Measurements from ENCODE around the gene QRFP. TPM values are rescaled to one million over a fixed set of nuclear protein-coding genes. Genes with fewer than 3 reads are reported as not detected.
"Not testable (repeated sequence)": the region's sequence is repeated elsewhere in the genome, so short reads cannot be mapped to it uniquely, and the experiment has no call there.

The QRFP gene
- total RNA-seq, 1 donor from 2014 or later: 0.48 TPM

GRCh38 chr9:130849356-130849755 is 47.3 kb downstream of the QRFP start:
- no peak for DNase-seq (ENCODE audit: low spot score)

- not testable (repeated sequence) for DNase-seq (ENCODE audit: low spot score)
Observed at GRCh38 chr9:130848514-130848913, 48.1 kb downstream of the QRFP start.

- DNase-seq (ENCODE audit: low spot score): peak; percentile 91
Observed at GRCh38 chr9:130847306-130848217, 49.0 kb downstream of the QRFP start.

- DNase-seq (ENCODE audit: low spot score): peak; percentile 86
Observed at GRCh38 chr9:130846487-130847305, 49.9 kb downstream of the QRFP start.

GRCh38 chr9:130845901-130846481 is 50.6 kb downstream of the QRFP start:
- DNase-seq (ENCODE audit: low spot score): peak; percentile 93

- no peak for DNase-seq (ENCODE audit: low spot score)
Observed at GRCh38 chr9:130845254-130845653, 51.4 kb downstream of the QRFP start.

- DNase-seq (ENCODE audit: low spot score): no peak
Observed at GRCh38 chr9:130844044-130844451, 52.6 kb downstream of the QRFP start.

- DNase-seq (ENCODE audit: low spot score): no peak
Observed at GRCh38 chr9:130843049-130843908, 53.3 kb downstream of the QRFP start.

Other genes with a start within 250 kb of the QRFP start
- not detected for gene PRDM12, start 232.2 kb downstream of the QRFP start, total RNA-seq (ENCODE audit: insufficient read depth, low replicate concordance)
- gene EXOSC2, start 203.0 kb downstream of the QRFP start, total RNA-seq (ENCODE audit: insufficient read depth, low replicate concordance): 19.7 TPM
- 48.2 TPM for gene ABL1, start 61.6 kb downstream of the QRFP start, total RNA-seq (ENCODE audit: insufficient read depth, low replicate concordance)
- 1.9 TPM for gene FIBCD1, start 42.4 kb upstream of the QRFP start, total RNA-seq (ENCODE audit: insufficient read depth, low replicate concordance)
- 17.8 TPM for gene LAMC3, start 112.4 kb upstream of the QRFP start, total RNA-seq (ENCODE audit: insufficient read depth, low replicate concordance)
- 35.4 TPM for gene AIF1L, start 199.7 kb upstream of the QRFP start, total RNA-seq (ENCODE audit: insufficient read depth, low replicate concordance)
- gene NUP214, start 228.8 kb upstream of the QRFP start, total RNA-seq (ENCODE audit: insufficient read depth, low replicate concordance): 27.7 TPM